HPDE6-E6E7 (cell line): ENCODE data around the gene MDC1.
"Not testable (repeated sequence)": the region's sequence is repeated elsewhere in the genome, so short reads cannot be mapped to it uniquely, and the experiment has no call there.

ENCODE experiments used
- DNase-seq: peaks from one replicate; pipeline ENCODE4 v3.0.0; 2011; ENCODE audit warnings: missing footprints; ENCODE audit errors: extremely low spot score

The MDC1 gene

GRCh38 chr6:30717129-30717844, at the start of gene MDC1:
Gene MDC1 (minus strand): TSS chr6:30717281. CDS start chr6:30715175, 2,106 bp downstream.
- DNase-seq, result peak; percentile 98

- DNase-seq, result no peak
Observed at GRCh38 chr6:30766461-30767157, 49.5 kb upstream of the MDC1 start.

- DNase-seq, result not testable (repeated sequence)
Observed at GRCh38 chr6:30765495-30765894, 48.4 kb upstream of the MDC1 start.

- not testable (repeated sequence) for DNase-seq
Observed at GRCh38 chr6:30764490-30765043, 47.5 kb upstream of the MDC1 start.

- DNase-seq, result no peak
Observed at GRCh38 chr6:30763618-30764489, 46.8 kb upstream of the MDC1 start.

GRCh38 chr6:30763155-30763617, 46.1 kb upstream of the MDC1 start:
- no peak for DNase-seq

- no peak for DNase-seq
Observed at GRCh38 chr6:30761791-30762429, 44.8 kb upstream of the MDC1 start.

GRCh38 chr6:30760549-30760948, 43.5 kb upstream of the MDC1 start:
- DNase-seq, result no peak

GRCh38 chr6:30759575-30760239, 42.6 kb upstream of the MDC1 start:
- no peak for DNase-seq

GRCh38 chr6:30757261-30757904, 40.3 kb upstream of the MDC1 start:
- no peak for DNase-seq

GRCh38 chr6:30756405-30757003, 39.4 kb upstream of the MDC1 start:
- DNase-seq, result not testable (repeated sequence)

GRCh38 chr6:30754631-30755030, 37.5 kb upstream of the MDC1 start:
- DNase-seq, result no peak

GRCh38 chr6:30752157-30752927, 35.3 kb upstream of the MDC1 start:
- DNase-seq, result peak; percentile 93

- no peak for DNase-seq
Observed at GRCh38 chr6:30750379-30750668, 33.2 kb upstream of the MDC1 start.

GRCh38 chr6:30749554-30750378, 32.7 kb upstream of the MDC1 start:
- peak; percentile 54 for DNase-seq

GRCh38 chr6:30748851-30749540, 31.9 kb upstream of the MDC1 start:
- no peak for DNase-seq

GRCh38 chr6:30747902-30748769, 31.1 kb upstream of the MDC1 start:
- DNase-seq, result no peak
